H1 (cell line): ENCODE data around the gene BRD8. TPM values are rescaled to one million over a fixed set of nuclear protein-coding genes. Genes with fewer than 3 reads are reported as not detected.

Experiments
- ASH2L ChIP-seq: fragments of 200-600, 300-600 bp; sonication (generic); IDR thresholded peaks from one replicate; pipeline ENCODE4 v1.7.1; 2017; ENCODE audit warnings: low read length
- RFX5 ChIP-seq: IDR thresholded peaks from 2 replicates; pipeline ENCODE4 v1.6.1; 2011; ENCODE audit warnings: low read depth, low read length, improper control_type of control experiment, borderline replicate concordance
- polyA plus RNA-seq, 7 experiments: library from polyadenylated mRNA; depleted of rRNA in 3 of 7; stranded (reverse) in 5 of 7; unstranded in 2 of 7; fragments of >200 nt in 5 of 7; fragments of 200-250 nt in 2 of 7; gene quantifications; 1 replicate in 5 of 7; 2 replicates in 1 of 7; 4 replicates in 1 of 7; pipeline versions ENCODE4 v1.2.1 to v1.2.3, GENCODE V29; 2011 to 2013; ENCODE audit warnings: missing spikeins in 2 of 7, mixed read lengths in 2 of 7
- total RNA-seq: library from RNA; stranded (reverse); fragmentation: NEBNext Ultra II Directional; extraction: Animal tissue kit (Norgen Biotek cat#: 25700); gene quantifications from 2 replicates; pipeline ENCODE4 v1.2.1, GENCODE V29; 2021

BRD8 gene
- total and polyA plus RNA-seq, 2 of the 8 experiments (the other 6 are each of a cell fraction or from before 2014, with no cell fraction given) = 37.8 to 75.8 TPM

- TF ChIP-seq RFX5 = no peak
- TF ChIP-seq ASH2L = no peak
Observed at GRCh38 chr5:138093036-138093435, 85.4 kb downstream of the BRD8 start (continued).
